AG09319 (cell line): ENCODE results near the gene GLT6D1.

ENCODE experiments used
- DNase-seq: peaks from one replicate; pipeline ENCODE4 v3.0.0-alpha.2; 2010; ENCODE audit warnings: low read depth; ENCODE audit errors: extremely low read depth
- TF ChIP-seq, protein P1 (sequence below): IDR thresholded peaks from 2 replicates; pipeline ENCODE4 v1.5.1; 2011; ENCODE audit warnings: low read depth, mild to moderate bottlenecking, inconsistent platforms, low read length, moderate library complexity

GLT6D1 gene

DNA sequence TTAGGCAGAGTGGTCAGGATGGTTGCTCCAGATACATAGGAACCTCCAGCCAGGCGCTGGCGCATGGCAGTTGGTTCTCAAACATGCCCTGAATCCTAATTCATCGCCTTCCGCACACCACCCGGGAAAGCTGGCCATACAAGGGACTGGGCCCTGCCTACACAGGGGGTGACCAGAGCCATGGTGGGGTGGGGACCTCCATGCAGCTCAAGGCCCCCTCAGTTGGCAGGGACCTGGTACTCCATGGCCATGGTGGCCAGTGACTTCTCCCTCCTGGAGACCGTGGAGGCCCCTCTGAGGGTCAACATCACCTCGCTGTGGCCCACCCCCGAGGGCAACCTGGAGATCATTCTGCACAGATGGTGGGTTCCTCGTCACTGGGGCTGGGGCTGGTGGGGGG lies 51.0 kb downstream of the GLT6D1 start:
- TF ChIP-seq, protein P1, sequence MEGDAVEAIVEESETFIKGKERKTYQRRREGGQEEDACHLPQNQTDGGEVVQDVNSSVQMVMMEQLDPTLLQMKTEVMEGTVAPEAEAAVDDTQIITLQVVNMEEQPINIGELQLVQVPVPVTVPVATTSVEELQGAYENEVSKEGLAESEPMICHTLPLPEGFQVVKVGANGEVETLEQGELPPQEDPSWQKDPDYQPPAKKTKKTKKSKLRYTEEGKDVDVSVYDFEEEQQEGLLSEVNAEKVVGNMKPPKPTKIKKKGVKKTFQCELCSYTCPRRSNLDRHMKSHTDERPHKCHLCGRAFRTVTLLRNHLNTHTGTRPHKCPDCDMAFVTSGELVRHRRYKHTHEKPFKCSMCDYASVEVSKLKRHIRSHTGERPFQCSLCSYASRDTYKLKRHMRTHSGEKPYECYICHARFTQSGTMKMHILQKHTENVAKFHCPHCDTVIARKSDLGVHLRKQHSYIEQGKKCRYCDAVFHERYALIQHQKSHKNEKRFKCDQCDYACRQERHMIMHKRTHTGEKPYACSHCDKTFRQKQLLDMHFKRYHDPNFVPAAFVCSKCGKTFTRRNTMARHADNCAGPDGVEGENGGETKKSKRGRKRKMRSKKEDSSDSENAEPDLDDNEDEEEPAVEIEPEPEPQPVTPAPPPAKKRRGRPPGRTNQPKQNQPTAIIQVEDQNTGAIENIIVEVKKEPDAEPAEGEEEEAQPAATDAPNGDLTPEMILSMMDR: no peak
- DNase-seq: no peak

DNA sequence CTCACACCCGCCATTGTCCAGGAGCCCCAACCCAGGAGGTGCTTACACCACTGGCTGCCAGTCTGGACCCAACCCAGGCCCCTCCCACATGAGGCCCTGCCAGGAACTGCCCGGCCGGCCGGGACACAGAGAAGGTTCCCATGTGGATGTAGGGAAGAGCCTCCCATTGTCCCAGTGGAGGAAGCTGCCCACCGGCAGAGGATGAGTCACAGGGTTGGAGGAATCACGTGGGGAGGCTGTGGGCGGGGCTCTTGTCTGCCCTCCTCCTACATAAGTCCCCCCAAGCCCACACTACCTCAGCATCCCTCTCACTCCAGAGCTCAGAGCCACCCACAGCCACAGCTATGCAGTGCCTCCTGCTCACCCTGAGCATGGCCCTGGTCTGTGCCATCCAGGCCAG lies 51.7 kb downstream of the GLT6D1 start:
- DNase-seq: no peak

DNA sequence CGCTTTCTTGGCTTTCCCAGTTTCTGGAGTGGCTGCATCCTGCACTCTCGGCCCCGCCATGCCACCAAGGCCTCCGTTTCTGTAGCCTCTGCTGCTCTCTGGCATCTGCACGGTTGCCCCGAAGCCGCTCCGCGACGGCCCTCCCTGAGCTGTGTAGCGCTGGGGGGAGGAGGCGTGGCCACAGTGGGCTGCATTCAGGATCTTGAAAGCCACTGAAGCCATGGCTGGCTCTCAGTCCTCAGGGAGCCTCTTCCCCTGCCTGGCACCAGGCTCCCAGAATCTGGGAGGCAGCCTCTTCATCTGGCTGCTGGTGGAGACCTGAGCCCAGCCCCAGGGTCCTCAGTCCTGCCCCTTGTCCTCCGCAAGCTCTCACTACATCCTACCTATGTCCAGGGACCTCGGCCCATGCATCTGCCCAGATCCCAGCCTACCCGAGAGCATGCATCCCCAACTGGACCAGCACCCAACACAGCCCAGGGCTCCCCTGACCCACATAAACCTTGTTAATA lies 52.7 kb downstream of the GLT6D1 start:
- TF ChIP-seq, protein P1: no peak
- DNase-seq: no peak

More for the DNA sequence above, 51.7 kb downstream of the GLT6D1 start:
- TF ChIP-seq, protein P1: no peak

DNA sequence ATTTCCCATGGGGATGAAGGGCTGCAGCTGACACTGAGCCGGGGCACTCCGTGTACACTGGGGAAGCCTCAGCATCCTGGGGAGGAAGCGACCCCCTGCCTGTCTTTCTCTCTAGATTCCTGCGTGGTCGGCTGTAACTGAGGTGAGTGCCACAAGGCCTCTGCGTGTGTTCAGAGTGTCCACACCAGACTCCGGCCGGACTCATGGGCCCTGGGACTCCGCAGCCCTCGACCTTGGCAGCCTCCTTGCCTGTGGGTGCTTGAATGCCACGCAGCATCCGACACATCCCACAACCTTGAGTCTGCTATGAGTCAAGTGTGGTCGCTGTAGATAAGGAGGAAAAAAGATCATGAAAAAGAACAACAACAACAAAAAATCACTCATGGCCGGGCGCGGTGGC lies 54.4 kb downstream of the GLT6D1 start:
- DNase-seq: no peak
- TF ChIP-seq, protein P1: no peak

DNA sequence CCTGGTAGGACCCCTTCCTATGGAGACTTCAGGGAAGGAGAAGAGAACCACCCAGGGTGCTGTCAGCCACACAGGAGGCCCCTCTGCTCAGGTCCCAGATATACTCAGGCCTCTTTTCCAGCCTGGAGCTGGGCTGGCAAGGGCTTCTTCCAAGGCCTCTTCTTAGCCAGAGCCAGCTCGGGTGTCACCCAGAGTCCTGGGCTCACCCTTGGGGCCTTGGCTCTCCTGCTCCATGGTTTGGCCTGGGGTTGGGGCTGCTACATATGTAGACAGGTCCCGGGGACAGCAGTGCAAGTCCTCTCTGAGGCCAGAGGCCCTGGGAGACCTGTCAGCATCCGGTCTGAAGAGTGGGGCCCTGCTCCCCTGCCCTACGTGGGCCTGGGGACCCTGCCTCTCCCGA lies 55.0 kb downstream of the GLT6D1 start:
- TF ChIP-seq, protein P1: no peak
- no peak for DNase-seq

DNA sequence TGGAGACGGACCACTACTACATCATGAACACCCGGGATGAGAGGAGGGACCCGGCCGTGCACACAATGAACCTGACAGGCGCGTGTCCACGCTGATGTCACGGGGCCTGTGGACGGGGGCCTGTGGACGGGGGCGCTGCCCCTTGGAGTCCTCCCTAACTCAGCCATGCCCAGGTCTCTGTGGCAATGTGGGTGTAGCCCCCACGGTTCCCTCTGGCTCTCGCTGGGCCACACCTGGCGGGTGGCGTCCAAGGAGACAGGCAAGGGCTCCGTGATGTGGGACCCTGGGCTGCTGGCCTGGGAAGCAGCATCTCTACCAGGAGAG lies 55.7 kb downstream of the GLT6D1 start:
- TF ChIP-seq, protein P1: no peak
- no peak for DNase-seq

DNA sequence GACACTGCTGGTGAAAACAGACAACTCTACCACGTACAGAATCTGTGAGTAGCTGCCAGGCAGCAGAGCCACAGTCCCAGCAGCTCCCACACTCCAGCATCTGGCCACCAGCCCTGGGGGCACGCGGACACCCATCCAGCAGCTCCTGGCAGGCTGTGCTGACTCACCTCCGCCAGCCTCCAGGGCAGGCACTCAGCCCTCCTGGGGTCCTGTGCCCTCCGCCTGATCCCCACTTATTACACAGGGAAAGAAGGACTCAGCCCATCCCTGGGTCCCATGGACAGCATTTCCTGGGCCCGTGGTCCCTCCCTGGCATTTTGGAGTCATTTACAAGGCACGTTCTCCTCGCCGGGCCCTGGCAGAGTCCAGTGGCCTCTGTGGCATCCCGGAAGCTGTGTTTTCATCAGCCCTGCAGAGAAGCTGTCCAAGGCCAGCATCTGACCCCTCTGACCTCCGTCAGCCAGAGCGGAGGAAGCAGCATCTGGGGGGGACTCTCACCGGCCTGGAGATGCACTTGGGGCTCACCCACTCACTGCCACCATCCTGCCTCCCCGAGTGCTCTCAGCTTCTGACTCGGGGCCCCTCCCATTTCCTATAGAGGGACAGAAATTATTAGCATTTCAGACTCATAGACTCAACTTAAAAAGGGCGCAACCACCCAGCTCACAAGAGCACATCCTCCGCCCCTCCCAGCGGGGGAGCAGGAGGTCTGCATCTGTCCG lies 56.2 kb downstream of the GLT6D1 start:
- DNase-seq: no peak
- TF ChIP-seq, protein P1: no peak
